Measurements from ENCODE around the gene NUMA1. TPM values are rescaled to one million over a fixed set of nuclear protein-coding genes. Genes with fewer than 3 reads are reported as not detected.

NUMA1 gene
- total and polyA plus RNA-seq, 2 of the 13 experiments (the other 11 are each of a cell fraction or from before 2014, with no cell fraction given), result 57.3 to 60.2 TPM

DNA sequence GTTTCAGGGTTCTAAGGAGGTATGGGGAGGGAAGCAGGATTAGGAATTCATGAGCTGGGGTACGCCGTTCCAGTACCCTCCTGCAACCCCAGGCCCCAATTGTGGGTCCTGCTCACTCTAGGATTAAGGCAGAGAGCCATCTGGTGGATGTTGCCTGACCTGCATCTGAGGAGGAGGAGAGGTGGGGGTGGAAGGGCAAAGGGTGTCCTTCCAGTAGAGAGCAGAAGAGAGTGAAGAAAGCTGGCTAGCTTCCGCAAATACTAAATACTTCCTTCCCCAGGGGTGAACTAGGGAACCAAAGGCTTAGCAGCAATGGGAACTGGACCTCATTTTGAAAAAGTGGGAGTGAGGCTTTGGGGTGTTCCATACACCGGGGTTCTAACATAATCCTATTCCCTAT, 10.9 kb upstream of the NUMA1 start (continued):
- TF ChIP-seq, protein P1, sequence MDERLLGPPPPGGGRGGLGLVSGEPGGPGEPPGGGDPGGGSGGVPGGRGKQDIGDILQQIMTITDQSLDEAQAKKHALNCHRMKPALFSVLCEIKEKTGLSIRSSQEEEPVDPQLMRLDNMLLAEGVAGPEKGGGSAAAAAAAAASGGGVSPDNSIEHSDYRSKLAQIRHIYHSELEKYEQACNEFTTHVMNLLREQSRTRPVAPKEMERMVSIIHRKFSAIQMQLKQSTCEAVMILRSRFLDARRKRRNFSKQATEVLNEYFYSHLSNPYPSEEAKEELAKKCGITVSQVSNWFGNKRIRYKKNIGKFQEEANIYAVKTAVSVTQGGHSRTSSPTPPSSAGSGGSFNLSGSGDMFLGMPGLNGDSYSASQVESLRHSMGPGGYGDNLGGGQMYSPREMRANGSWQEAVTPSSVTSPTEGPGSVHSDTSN (CRISPR knock-in tag; IDR thresholded peaks at IDR 0.05), result no peak
- TF ChIP-seq, protein P2, sequence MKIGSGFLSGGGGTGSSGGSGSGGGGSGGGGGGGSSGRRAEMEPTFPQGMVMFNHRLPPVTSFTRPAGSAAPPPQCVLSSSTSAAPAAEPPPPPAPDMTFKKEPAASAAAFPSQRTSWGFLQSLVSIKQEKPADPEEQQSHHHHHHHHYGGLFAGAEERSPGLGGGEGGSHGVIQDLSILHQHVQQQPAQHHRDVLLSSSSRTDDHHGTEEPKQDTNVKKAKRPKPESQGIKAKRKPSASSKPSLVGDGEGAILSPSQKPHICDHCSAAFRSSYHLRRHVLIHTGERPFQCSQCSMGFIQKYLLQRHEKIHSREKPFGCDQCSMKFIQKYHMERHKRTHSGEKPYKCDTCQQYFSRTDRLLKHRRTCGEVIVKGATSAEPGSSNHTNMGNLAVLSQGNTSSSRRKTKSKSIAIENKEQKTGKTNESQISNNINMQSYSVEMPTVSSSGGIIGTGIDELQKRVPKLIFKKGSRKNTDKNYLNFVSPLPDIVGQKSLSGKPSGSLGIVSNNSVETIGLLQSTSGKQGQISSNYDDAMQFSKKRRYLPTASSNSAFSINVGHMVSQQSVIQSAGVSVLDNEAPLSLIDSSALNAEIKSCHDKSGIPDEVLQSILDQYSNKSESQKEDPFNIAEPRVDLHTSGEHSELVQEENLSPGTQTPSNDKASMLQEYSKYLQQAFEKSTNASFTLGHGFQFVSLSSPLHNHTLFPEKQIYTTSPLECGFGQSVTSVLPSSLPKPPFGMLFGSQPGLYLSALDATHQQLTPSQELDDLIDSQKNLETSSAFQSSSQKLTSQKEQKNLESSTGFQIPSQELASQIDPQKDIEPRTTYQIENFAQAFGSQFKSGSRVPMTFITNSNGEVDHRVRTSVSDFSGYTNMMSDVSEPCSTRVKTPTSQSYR (CRISPR knock-in tag; IDR thresholded peaks at IDR 0.05; ENCODE audit: borderline replicate concordance), result peak; percentile 37; the same call in 1 of the 2 replicates
- TF ChIP-seq, protein P3, sequence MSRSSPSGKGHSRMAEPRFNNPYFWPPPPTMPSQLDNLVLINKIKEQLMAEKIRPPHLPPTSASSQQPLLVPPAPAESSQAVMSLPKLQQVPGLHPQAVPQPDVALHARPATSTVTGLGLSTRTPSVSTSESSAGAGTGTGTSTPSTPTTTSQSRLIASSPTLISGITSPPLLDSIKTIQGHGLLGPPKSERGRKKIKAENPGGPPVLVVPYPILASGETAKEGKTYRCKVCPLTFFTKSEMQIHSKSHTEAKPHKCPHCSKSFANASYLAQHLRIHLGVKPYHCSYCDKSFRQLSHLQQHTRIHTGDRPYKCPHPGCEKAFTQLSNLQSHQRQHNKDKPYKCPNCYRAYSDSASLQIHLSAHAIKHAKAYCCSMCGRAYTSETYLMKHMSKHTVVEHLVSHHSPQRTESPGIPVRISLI (CRISPR knock-in tag; IDR thresholded peaks at IDR 0.05; ENCODE audit: borderline replicate concordance), result no peak
- TF ChIP-seq ZFX (CRISPR knock-in tag; IDR thresholded peaks at IDR 0.05; ENCODE audit: low read depth), result 0 out of 2 replicates have a peak, but pooled peaks have one; percentile 16
- TF ChIP-seq, protein P4, sequence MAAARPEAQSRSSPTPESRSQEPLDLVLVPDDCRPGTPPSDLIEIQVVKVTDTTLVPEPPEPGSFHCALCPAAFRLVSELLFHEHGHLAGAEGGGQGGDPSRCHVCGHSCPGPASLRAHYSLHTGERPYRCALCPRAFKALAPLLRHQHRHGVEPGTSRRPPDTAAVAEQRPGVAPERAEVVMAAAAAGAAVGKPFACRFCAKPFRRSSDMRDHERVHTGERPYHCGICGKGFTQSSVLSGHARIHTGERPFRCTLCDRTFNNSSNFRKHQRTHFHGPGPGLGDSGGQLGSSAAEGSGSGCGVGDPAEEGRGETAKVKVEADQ (CRISPR knock-in tag; IDR thresholded peaks at IDR 0.05; ENCODE audit: borderline replicate concordance), result no peak
- TF ChIP-seq XRCC5 (optimal IDR thresholded peaks at IDR 0.05; ENCODE audit: low read length), result peak; percentile 75
- no peak for TF ChIP-seq ZNF816 (CRISPR knock-in tag; IDR thresholded peaks at IDR 0.05; ENCODE audit: borderline replicate concordance)
- TF ChIP-seq SUZ12 (IDR thresholded peaks at IDR 0.05; ENCODE audit: low read depth, low read length), result no peak
- TF ChIP-seq, protein P5, sequence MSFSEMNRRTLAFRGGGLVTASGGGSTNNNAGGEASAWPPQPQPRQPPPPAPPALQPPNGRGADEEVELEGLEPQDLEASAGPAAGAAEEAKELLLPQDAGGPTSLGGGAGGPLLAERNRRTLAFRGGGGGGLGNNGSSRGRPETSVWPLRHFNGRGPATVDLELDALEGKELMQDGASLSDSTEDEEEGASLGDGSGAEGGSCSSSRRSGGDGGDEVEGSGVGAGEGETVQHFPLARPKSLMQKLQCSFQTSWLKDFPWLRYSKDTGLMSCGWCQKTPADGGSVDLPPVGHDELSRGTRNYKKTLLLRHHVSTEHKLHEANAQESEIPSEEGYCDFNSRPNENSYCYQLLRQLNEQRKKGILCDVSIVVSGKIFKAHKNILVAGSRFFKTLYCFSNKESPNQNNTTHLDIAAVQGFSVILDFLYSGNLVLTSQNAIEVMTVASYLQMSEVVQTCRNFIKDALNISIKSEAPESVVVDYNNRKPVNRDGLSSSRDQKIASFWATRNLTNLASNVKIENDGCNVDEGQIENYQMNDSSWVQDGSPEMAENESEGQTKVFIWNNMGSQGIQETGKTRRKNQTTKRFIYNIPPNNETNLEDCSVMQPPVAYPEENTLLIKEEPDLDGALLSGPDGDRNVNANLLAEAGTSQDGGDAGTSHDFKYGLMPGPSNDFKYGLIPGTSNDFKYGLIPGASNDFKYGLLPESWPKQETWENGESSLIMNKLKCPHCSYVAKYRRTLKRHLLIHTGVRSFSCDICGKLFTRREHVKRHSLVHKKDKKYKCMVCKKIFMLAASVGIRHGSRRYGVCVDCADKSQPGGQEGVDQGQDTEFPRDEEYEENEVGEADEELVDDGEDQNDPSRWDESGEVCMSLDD (CRISPR knock-in tag; IDR thresholded peaks at IDR 0.05; ENCODE audit: borderline replicate concordance), result no peak
- no peak for TF ChIP-seq PHB2 (IDR thresholded peaks at IDR 0.05; ENCODE audit: partially characterized antibody)
- no peak for TF ChIP-seq CEBPB (IDR thresholded peaks at IDR 0.05; ENCODE audit: borderline replicate concordance, low read depth, low read length)
- TF ChIP-seq, protein P6, sequence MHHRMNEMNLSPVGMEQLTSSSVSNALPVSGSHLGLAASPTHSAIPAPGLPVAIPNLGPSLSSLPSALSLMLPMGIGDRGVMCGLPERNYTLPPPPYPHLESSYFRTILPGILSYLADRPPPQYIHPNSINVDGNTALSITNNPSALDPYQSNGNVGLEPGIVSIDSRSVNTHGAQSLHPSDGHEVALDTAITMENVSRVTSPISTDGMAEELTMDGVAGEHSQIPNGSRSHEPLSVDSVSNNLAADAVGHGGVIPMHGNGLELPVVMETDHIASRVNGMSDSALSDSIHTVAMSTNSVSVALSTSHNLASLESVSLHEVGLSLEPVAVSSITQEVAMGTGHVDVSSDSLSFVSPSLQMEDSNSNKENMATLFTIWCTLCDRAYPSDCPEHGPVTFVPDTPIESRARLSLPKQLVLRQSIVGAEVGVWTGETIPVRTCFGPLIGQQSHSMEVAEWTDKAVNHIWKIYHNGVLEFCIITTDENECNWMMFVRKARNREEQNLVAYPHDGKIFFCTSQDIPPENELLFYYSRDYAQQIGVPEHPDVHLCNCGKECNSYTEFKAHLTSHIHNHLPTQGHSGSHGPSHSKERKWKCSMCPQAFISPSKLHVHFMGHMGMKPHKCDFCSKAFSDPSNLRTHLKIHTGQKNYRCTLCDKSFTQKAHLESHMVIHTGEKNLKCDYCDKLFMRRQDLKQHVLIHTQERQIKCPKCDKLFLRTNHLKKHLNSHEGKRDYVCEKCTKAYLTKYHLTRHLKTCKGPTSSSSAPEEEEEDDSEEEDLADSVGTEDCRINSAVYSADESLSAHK (CRISPR knock-in tag; IDR thresholded peaks at IDR 0.05; ENCODE audit: borderline replicate concordance), result no peak
- peak; percentile 17; the same call in 1 of the 2 replicates for TF ChIP-seq CEBPG (CRISPR knock-in tag; IDR thresholded peaks at IDR 0.05)
- 0 out of 2 replicates have a peak, but pooled peaks have one; percentile 26 for TF ChIP-seq SAP130 (CRISPR knock-in tag; IDR thresholded peaks at IDR 0.05; ENCODE audit: low read depth)
- TF ChIP-seq RARG (CRISPR knock-in tag; IDR thresholded peaks at IDR 0.05; ENCODE audit: low read depth), result no peak
- no peak for TF ChIP-seq RBM22 (optimal IDR thresholded peaks at IDR 0.05; ENCODE audit: low read length)
- no peak for TF ChIP-seq ZNF577 (CRISPR knock-in tag; IDR thresholded peaks at IDR 0.05; ENCODE audit: borderline replicate concordance, low read depth)
- no peak for TF ChIP-seq PAX8 (CRISPR knock-in tag; IDR thresholded peaks at IDR 0.05; ENCODE audit: borderline replicate concordance)
